Nephron progenitor cell (in vitro differentiated cells): ENCODE measurements around the gene LTK.

ENCODE experiments used
- DNase-seq: peaks from one replicate; pipeline ENCODE4 v3.0.0; 2021
- H3K27ac Mint-ChIP-seq: 2 replicates; pipeline ENCODE4 v1.8.0; 2021; ENCODE audit warnings: mild to moderate bottlenecking, moderate library complexity, mixed read lengths
- H3K27me3 Mint-ChIP-seq: 2 replicates; pipeline ENCODE4 v1.8.0; 2021; ENCODE audit warnings: mild to moderate bottlenecking, low read depth, mixed read lengths; ENCODE audit not compliant: poor library complexity
- H3K36me3 Mint-ChIP-seq: 2 replicates; pipeline ENCODE4 v1.8.0; 2021; ENCODE audit warnings: low read depth, mixed read lengths
- H3K4me1 Mint-ChIP-seq: 2 replicates; pipeline ENCODE4 v1.8.0; 2021; ENCODE audit warnings: mixed read lengths
- H3K4me3 Mint-ChIP-seq: 2 replicates; pipeline ENCODE4 v1.8.0; 2021; ENCODE audit warnings: mild to moderate bottlenecking, moderate library complexity, mixed read lengths
- H3K9me3 Mint-ChIP-seq: 2 replicates; pipeline ENCODE4 v1.8.0; 2021; ENCODE audit warnings: mild to moderate bottlenecking, moderate library complexity, mixed read lengths
- TF ChIP-seq, protein P1 (sequence below): fragments of 200-600 bp; sonication (generic); IDR thresholded peaks from 2 replicates; pipeline ENCODE4 v1.5.0; 2021; ENCODE audit warnings: antibody characterized with exemption

LTK gene

DNA sequence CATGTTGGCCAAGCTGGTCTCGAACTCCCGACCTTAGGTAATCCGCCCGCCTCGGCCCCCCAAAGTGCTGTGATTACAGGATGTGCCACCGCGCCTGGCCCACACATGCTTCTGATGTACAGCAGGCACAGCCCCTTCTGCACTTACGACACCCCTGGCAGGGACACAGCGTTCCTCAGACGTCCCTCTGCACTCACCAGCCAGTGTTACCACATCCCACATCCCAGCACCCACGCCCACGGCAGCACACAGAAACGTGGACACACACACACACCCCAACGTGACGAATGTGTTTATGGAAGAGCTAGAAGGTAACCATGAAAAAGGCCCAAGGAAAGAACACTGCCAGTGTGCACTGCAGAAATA is 31.0 kb upstream of the LTK start:
- Mint-ChIP-seq H3K9me3 (no peaks in the 10 kb centered on the region), H3K27me3 (peaks cover 10% of the 10 kb centered on the region), H3K36me3 (no peaks in the 10 kb centered on the region), H3K27ac (no peak overlapping the region), H3K4me3 (peak overlapping the region; percentile 99), H3K4me1 (peaks cover 16% of the 10 kb centered on the region)
- no peak for DNase-seq
- TF ChIP-seq, protein P1, sequence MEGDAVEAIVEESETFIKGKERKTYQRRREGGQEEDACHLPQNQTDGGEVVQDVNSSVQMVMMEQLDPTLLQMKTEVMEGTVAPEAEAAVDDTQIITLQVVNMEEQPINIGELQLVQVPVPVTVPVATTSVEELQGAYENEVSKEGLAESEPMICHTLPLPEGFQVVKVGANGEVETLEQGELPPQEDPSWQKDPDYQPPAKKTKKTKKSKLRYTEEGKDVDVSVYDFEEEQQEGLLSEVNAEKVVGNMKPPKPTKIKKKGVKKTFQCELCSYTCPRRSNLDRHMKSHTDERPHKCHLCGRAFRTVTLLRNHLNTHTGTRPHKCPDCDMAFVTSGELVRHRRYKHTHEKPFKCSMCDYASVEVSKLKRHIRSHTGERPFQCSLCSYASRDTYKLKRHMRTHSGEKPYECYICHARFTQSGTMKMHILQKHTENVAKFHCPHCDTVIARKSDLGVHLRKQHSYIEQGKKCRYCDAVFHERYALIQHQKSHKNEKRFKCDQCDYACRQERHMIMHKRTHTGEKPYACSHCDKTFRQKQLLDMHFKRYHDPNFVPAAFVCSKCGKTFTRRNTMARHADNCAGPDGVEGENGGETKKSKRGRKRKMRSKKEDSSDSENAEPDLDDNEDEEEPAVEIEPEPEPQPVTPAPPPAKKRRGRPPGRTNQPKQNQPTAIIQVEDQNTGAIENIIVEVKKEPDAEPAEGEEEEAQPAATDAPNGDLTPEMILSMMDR, result no peak

DNA sequence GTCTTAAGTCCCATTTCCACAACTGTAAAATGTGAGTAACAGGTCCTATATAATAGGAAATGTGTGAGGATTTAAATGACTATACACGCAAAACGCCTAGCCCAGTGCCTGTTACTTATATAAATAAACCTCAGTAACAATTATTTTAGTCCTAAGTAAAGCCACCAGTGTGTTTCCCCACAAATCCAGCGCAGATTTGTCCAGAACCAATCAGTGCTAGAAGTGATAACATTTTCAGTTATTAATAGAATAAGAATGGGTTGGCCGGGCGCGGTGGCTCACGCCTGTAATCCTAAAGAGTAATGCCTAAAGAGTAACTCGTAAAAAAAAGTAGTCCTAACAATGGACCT is 29.9 kb upstream of the LTK start:
- TF ChIP-seq, protein P1, result no peak
- DNase-seq, result no peak
- peak overlapping the region; percentile 100 for H3K27ac Mint-ChIP-seq

DNA sequence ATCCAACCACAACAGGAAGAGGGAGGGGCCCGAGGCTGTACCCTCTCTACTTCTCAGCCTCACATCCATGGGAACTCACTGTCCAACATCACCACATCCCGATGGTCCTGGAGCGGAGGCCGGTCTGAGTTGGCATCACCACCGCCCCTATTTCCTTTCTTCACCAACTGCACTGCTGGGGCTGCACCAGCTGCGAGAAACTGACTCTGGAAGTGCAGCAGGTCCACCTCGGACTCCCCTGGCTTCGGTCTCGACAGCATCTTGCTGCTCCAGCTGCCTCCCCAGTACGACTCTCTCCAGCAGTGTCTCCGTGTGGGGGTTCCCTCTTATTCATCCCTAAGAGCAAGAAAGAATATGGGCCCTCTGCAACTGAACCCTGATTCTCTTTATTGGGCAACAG is 23.2 kb upstream of the LTK start:
- TF ChIP-seq, protein P1, result no peak

More for the DNA sequence above, 29.9 kb upstream of the LTK start:
- Mint-ChIP-seq H3K4me3 (peak overlapping the region; percentile 99), H3K4me1 (peaks cover 16% of the 10 kb centered on the region), H3K27me3 (peaks cover 8% of the 10 kb centered on the region), H3K9me3 (no peaks in the 10 kb centered on the region), H3K36me3 (peaks cover 5% of the 10 kb centered on the region)

DNA sequence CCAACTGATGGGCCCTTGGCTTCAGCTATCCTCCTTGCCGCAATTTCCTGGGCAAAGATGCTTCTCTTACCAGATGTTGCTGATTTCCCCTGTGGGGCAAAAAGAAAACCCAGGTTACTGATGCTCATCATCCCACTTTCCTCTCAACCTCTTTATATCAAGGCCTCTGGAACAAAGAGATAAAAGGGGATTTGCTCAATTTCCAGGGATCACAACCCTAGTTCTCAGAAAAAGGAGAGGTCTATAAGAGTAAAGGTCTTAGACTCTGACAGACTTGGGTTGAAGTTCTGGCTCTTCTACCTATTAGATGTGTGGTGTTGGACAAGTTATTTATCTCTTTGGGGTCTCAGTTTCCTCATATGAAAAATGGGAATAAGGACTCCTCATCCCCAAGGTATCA is 21.9 kb upstream of the LTK start:
- DNase-seq, result no peak
- no peaks in the 10 kb centered on the region for H3K4me1 Mint-ChIP-seq
- TF ChIP-seq, protein P1, result no peak
- no peaks in the 10 kb centered on the region for H3K9me3 Mint-ChIP-seq
- peaks cover 2% of the 10 kb centered on the region for H3K27me3 Mint-ChIP-seq
- no peak overlapping the region for H3K27ac Mint-ChIP-seq
- H3K4me3 Mint-ChIP-seq, result no peak overlapping the region
- peaks cover 47% of the 10 kb centered on the region for H3K36me3 Mint-ChIP-seq

More for the DNA sequence above, 23.2 kb upstream of the LTK start:
- Mint-ChIP-seq H3K27ac (no peak overlapping the region), H3K36me3 (peaks cover 47% of the 10 kb centered on the region), H3K4me1 (peaks cover under 1% of the 10 kb centered on the region), H3K4me3 (no peak overlapping the region), H3K9me3 (no peaks in the 10 kb centered on the region), H3K27me3 (peaks cover 2% of the 10 kb centered on the region)
- DNase-seq, result no peak

DNA sequence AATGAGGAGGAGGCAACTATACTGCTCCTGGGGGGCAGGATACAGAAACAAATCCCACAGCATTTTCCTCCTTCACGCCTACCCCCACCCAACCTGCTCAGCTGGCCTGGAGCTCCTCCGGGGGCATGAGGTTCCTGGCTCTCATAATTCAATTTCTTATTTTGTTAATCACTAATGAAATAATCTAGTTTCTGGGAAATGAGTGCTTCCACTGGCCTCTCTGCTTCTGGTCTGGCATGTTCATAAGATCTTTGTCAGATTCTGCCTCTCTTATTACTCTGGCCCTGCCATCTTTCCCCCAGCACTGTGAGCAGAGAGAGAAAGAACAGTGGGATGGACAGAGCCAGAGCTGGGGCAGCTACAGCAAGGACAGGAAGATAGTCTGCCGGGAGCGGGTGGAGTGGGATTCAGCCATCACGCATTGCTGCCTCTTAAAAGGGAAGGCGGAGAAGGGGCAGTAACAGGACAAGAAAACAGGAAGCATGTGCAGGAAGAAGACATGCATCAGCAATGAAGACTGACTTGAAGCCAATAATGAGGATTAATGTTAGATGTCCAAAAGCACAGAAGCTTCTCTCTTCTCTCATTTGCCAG is 16.8 kb upstream of the LTK start:
- DNase-seq, result no peak
- H3K4me3 Mint-ChIP-seq, result no peak overlapping the region
- TF ChIP-seq, protein P1, result no peak
- no peaks in the 10 kb centered on the region for H3K9me3 Mint-ChIP-seq
- H3K36me3 Mint-ChIP-seq, result peaks cover 45% of the 10 kb centered on the region
- H3K27me3 Mint-ChIP-seq, result no peaks in the 10 kb centered on the region
- H3K27ac Mint-ChIP-seq, result no peak overlapping the region
- H3K4me1 Mint-ChIP-seq, result no peaks in the 10 kb centered on the region

DNA sequence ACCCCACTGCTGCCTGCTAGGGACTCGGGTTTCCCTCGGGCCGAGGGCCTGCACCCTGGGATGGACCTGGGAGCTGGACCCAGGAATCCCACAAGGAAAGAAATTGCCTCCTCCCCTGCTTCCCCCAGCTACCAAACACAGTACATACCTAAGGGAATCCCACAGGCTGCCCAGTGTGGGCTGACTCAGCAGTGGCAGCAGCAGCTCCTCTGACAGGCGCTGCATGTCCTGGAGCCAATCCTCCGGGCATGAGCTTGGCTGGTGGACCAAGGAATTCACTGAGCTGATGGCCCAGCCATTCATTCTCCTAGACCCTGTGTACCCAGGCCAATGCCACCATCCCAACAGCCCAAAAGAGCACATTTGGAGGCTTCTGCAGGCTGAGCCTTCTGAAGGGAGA is 9.5 kb upstream of the LTK start:
- TF ChIP-seq, protein P1, result no peak
- Mint-ChIP-seq H3K36me3 (peaks cover 38% of the 10 kb centered on the region), H3K9me3 (no peaks in the 10 kb centered on the region), H3K27me3 (peaks cover 4% of the 10 kb centered on the region), H3K27ac (no peak overlapping the region), H3K4me1 (no peaks in the 10 kb centered on the region), H3K4me3 (no peak overlapping the region)
- DNase-seq, result no peak
